CD4-positive, alpha-beta memory T cell (primary cell): ENCODE measurements around the gene NPS. TPM values are rescaled to one million over a fixed set of nuclear protein-coding genes. Genes with fewer than 3 reads are reported as not detected.

Source experiments
- CTCF ChIA-PET: fragments of 350-600 bp; sonication (Branson Sonifier 250); formaldehyde crosslinking; loops from one replicate; lab custom pipeline; 2021; ENCODE audit warnings: inconsistent platforms; ENCODE audit not compliant: partially characterized antibody; lab: Charles Lee
- POLR2A ChIA-PET: fragments of 350-600 bp; sonication (Branson Sonifier 250); formaldehyde crosslinking; loops from one replicate; lab custom pipeline; 2021; ENCODE audit not compliant: partially characterized antibody; lab: Charles Lee
- DNase-seq, 5 donors: peaks; one replicate each; pipeline versions ENCODE4 v3.0.0 to v3.0.0-alpha.2; 2020 to 2022; ENCODE audit warnings: mixed read lengths in 1 of 5
- H3K27ac ChIP-seq: one replicate; pipeline ENCODE4 v1.7.0; 2013; ENCODE audit warnings: low read depth, low read length
- H3K27me3 ChIP-seq: 2 replicates; pipeline ENCODE4 v1.7.0; 2013; ENCODE audit warnings: mild to moderate bottlenecking, low read length, moderate library complexity; ENCODE audit not compliant: insufficient read depth
- H3K36me3 ChIP-seq: 2 replicates; pipeline ENCODE4 v1.7.0; 2013; ENCODE audit warnings: mild to moderate bottlenecking, low read length, moderate library complexity; ENCODE audit not compliant: insufficient read depth
- H3K4me1 ChIP-seq: 2 replicates; pipeline ENCODE4 v1.7.0; 2013; ENCODE audit warnings: mild to moderate bottlenecking, low read length, moderate library complexity; ENCODE audit not compliant: insufficient read depth
- H3K4me3 ChIP-seq, 2 donors: one replicate each; pipeline ENCODE4 v1.7.0; 2013; ENCODE audit warnings: low read length in 2 of 2, mild to moderate bottlenecking in 1 of 2
- H3K9me3 ChIP-seq, 2 donors: one replicate each; pipeline ENCODE4 v1.7.0; 2013; ENCODE audit warnings: low read length in 2 of 2, control low read depth in 1 of 2; ENCODE audit not compliant: control insufficient read depth in 1 of 2
- H3K27ac Mint-ChIP-seq, 7 donors: one replicate each; pipeline ENCODE4 v1.8.0; 2020 to 2021; ENCODE audit warnings: mixed read lengths in 7 of 7, mild to moderate bottlenecking in 6 of 7, inconsistent platforms in 3 of 7, moderate library complexity in 3 of 7
- H3K27me3 Mint-ChIP-seq, 2 donors: one replicate each; pipeline ENCODE4 v1.8.0; 2020 to 2021; ENCODE audit warnings: mixed read lengths in 2 of 2
- H3K36me3 Mint-ChIP-seq, 2 donors: one replicate each; pipeline ENCODE4 v1.8.0; 2020 to 2021; ENCODE audit warnings: mixed read lengths in 2 of 2, inconsistent platforms in 1 of 2, mild to moderate bottlenecking in 1 of 2
- H3K4me1 Mint-ChIP-seq, 4 donors: one replicate each; pipeline ENCODE4 v1.8.0; 2020 to 2021; ENCODE audit warnings: mixed read lengths in 4 of 4, mild to moderate bottlenecking in 1 of 4
- H3K4me3 Mint-ChIP-seq, 8 donors: one replicate each; pipeline ENCODE4 v1.8.0; 2020 to 2021; ENCODE audit warnings: mixed read lengths in 8 of 8, mild to moderate bottlenecking in 7 of 8, moderate library complexity in 6 of 8, inconsistent platforms in 3 of 8
- H3K9me3 Mint-ChIP-seq, 8 donors: one replicate each; pipeline ENCODE4 v1.8.0; 2020 to 2021; ENCODE audit warnings: mixed read lengths in 8 of 8, mild to moderate bottlenecking in 5 of 8, inconsistent platforms in 3 of 8, moderate library complexity in 1 of 8
- intact Hi-C: fragments of 100-400 bp; cut with micrococcal nuclease; formaldehyde crosslinking; loops from one replicate; pipeline ENCODE4 v1.15.1; 2023
- polyA plus RNA-seq, 2 donors: library from polyadenylated mRNA; unstranded; fragments of 300-500 nt; fragmentation: Illumina TruSeq; gene quantifications; one replicate each; pipeline ENCODE4 v1.2.3, GENCODE V29; 2021
- total RNA-seq, 2 experiments: library from RNA; stranded (reverse); gene quantifications; one replicate each; pipeline ENCODE4 v1.2.3, GENCODE V29; 2021

The NPS gene
- total and polyA plus RNA-seq, 4 experiments from 2014 or later: not detected

- no peaks in the 10 kb centered on the region for H3K9me3 ChIP-seq
- intact Hi-C loops: no loop called here
- Mint-ChIP-seq H3K27me3 (peaks cover 0 to 3% of the 10 kb centered on the region in 2 donors), H3K36me3 (no peaks in the 10 kb centered on the region), H3K4me1 (no peaks in the 10 kb centered on the region), H3K9me3 (peaks cover 0 to 4% (median 0%) of the 10 kb centered on the region in 8 donors), H3K27ac (no peak overlapping the region), H3K4me3 (no peak overlapping the region)
- no peak overlapping the region for H3K27ac ChIP-seq
- CTCF ChIA-PET: no interaction called here
- no peaks in the 10 kb centered on the region for H3K4me1 ChIP-seq
- POLR2A ChIA-PET: no interaction called here
- no peak for DNase-seq
- H3K36me3 ChIP-seq: no peaks in the 10 kb centered on the region
- no peaks in the 10 kb centered on the region for H3K27me3 ChIP-seq
- no peak overlapping the region for H3K4me3 ChIP-seq
These were observed 13.2 kb upstream of the NPS start for GRCh38 chr10:127535802-127536515.

- intact Hi-C loops: no loop called here
- ChIA-PET CTCF (no interaction called here), POLR2A (no interaction called here)
- no peak for DNase-seq
- H3K27ac Mint-ChIP-seq: no peak overlapping the region
- no peaks in the 10 kb centered on the region for H3K4me1 ChIP-seq
- no peaks in the 10 kb centered on the region for H3K36me3 ChIP-seq
- no peaks in the 10 kb centered on the region for H3K36me3 Mint-ChIP-seq
- no peak overlapping the region for H3K27ac ChIP-seq
- H3K27me3 Mint-ChIP-seq: peaks cover 0 to 3% of the 10 kb centered on the region in 2 donors
- no peaks in the 10 kb centered on the region for H3K4me1 Mint-ChIP-seq
- H3K9me3 Mint-ChIP-seq: peaks cover 0 to 4% (median 0%) of the 10 kb centered on the region in 8 donors
- H3K9me3 ChIP-seq: no peaks in the 10 kb centered on the region
- H3K4me3 ChIP-seq: no peak overlapping the region
- H3K4me3 Mint-ChIP-seq: no peak overlapping the region
- no peaks in the 10 kb centered on the region for H3K27me3 ChIP-seq
These were observed 11.9 kb upstream of the NPS start for GRCh38 chr10:127536972-127537760.

- Mint-ChIP-seq H3K36me3 (no peaks in the 10 kb centered on the region), H3K4me1 (no peaks in the 10 kb centered on the region), H3K4me3 (no peak overlapping the region), H3K27ac (no peak overlapping the region), H3K9me3 (peaks cover 0 to under 1% (median 0%) of the 10 kb centered on the region in 8 donors), H3K27me3 (peaks cover 0 to 3% of the 10 kb centered on the region in 2 donors)
- ChIA-PET CTCF (no interaction called here), POLR2A (no interaction called here)
- Histone ChIP-seq H3K27me3 (no peaks in the 10 kb centered on the region), H3K36me3 (no peaks in the 10 kb centered on the region), H3K4me3 (no peak overlapping the region), H3K9me3 (no peaks in the 10 kb centered on the region), H3K27ac (no peak overlapping the region), H3K4me1 (no peaks in the 10 kb centered on the region)
- intact Hi-C loops: no loop called here
- DNase-seq: no peak
These were observed 11.2 kb upstream of the NPS start for GRCh38 chr10:127537924-127538323.

- no peaks in the 10 kb centered on the region for H3K4me1 ChIP-seq
- no peaks in the 10 kb centered on the region for H3K27me3 ChIP-seq
- no peak overlapping the region for H3K27ac ChIP-seq
- intact Hi-C loops: no loop called here
- no peaks in the 10 kb centered on the region for H3K9me3 ChIP-seq
- DNase-seq: no peak
- H3K27me3 Mint-ChIP-seq: no peaks in the 10 kb centered on the region
- ChIA-PET POLR2A (no interaction called here), CTCF (no interaction called here)
- H3K36me3 Mint-ChIP-seq: no peaks in the 10 kb centered on the region
- H3K4me3 Mint-ChIP-seq: no peak overlapping the region
- H3K4me1 Mint-ChIP-seq: no peaks in the 10 kb centered on the region
- H3K27ac Mint-ChIP-seq: no peak overlapping the region
- H3K9me3 Mint-ChIP-seq: peaks cover 2 to 29% (median 16%) of the 10 kb centered on the region in 8 donors
- no peak overlapping the region for H3K4me3 ChIP-seq
- H3K36me3 ChIP-seq: no peaks in the 10 kb centered on the region
These were observed 1.1 kb upstream of the NPS start for GRCh38 chr10:127548022-127548421.

GRCh38 chr10:127550861-127551260, 1.8 kb downstream of the NPS start:
- POLR2A ChIA-PET: no interaction called here
- CTCF ChIA-PET: no interaction called here
- no peaks in the 10 kb centered on the region for H3K27me3 ChIP-seq
- no peaks in the 10 kb centered on the region for H3K36me3 ChIP-seq
- no peaks in the 10 kb centered on the region for H3K4me1 ChIP-seq
- no peaks in the 10 kb centered on the region for H3K9me3 ChIP-seq
- peaks cover 0 to 7% of the 10 kb centered on the region in 2 donors for H3K27me3 Mint-ChIP-seq
- H3K9me3 Mint-ChIP-seq: peaks cover 0 to 18% (median 9%) of the 10 kb centered on the region in 8 donors
- intact Hi-C loops: no loop called here
- no peak overlapping the region for H3K27ac ChIP-seq
- no peak overlapping the region for H3K27ac Mint-ChIP-seq
- H3K4me3 Mint-ChIP-seq: no peak overlapping the region
- DNase-seq: no peak
- no peaks in the 10 kb centered on the region for H3K36me3 Mint-ChIP-seq
- no peaks in the 10 kb centered on the region for H3K4me1 Mint-ChIP-seq
- H3K4me3 ChIP-seq: no peak overlapping the region

- Histone ChIP-seq H3K4me1 (no peaks in the 10 kb centered on the region), H3K36me3 (no peaks in the 10 kb centered on the region), H3K27ac (no peak overlapping the region), H3K4me3 (no peak overlapping the region), H3K27me3 (no peaks in the 10 kb centered on the region), H3K9me3 (no peaks in the 10 kb centered on the region)
- peaks cover 0 to 6% (median under 1%) of the 10 kb centered on the region in 8 donors for H3K9me3 Mint-ChIP-seq
- H3K36me3 Mint-ChIP-seq: no peaks in the 10 kb centered on the region
- intact Hi-C loops: no loop called here
- H3K4me1 Mint-ChIP-seq: no peaks in the 10 kb centered on the region
- POLR2A ChIA-PET: no interaction called here
- DNase-seq: no peak
- CTCF ChIA-PET: no interaction called here
- no peak overlapping the region for H3K27ac Mint-ChIP-seq
- no peak overlapping the region for H3K4me3 Mint-ChIP-seq
- H3K27me3 Mint-ChIP-seq: peaks cover 1 to 7% of the 10 kb centered on the region in 2 donors
These were observed 3.3 kb downstream of the NPS start for GRCh38 chr10:127552446-127552845.

GRCh38 chr10:127553417-127553816, 4.3 kb downstream of the NPS start:
- H3K4me3 ChIP-seq: no peak overlapping the region
- H3K4me1 ChIP-seq: no peaks in the 10 kb centered on the region
- Mint-ChIP-seq H3K27me3 (peaks cover 1 to 7% of the 10 kb centered on the region in 2 donors), H3K36me3 (no peaks in the 10 kb centered on the region), H3K4me1 (no peaks in the 10 kb centered on the region), H3K4me3 (no peak overlapping the region), H3K9me3 (peaks cover 0 to 2% (median 0%) of the 10 kb centered on the region in 8 donors), H3K27ac (no peak overlapping the region)
- H3K36me3 ChIP-seq: no peaks in the 10 kb centered on the region
- no peak overlapping the region for H3K27ac ChIP-seq
- no peaks in the 10 kb centered on the region for H3K9me3 ChIP-seq
- ChIA-PET POLR2A (no interaction called here), CTCF (no interaction called here)
- intact Hi-C loops: no loop called here
- no peak for DNase-seq
- no peaks in the 10 kb centered on the region for H3K27me3 ChIP-seq
